GM18870 (cell line): ENCODE results near the gene VSIG10.

Source experiments
- ATAC-seq: cut with Tn5 transposase; IDR thresholded peaks from one replicate; pipeline ENCODE4 v1.9.1; 2021; ENCODE audit warnings: moderate library complexity; ENCODE audit not compliant: unreplicated experiment

Gene VSIG10

DNA sequence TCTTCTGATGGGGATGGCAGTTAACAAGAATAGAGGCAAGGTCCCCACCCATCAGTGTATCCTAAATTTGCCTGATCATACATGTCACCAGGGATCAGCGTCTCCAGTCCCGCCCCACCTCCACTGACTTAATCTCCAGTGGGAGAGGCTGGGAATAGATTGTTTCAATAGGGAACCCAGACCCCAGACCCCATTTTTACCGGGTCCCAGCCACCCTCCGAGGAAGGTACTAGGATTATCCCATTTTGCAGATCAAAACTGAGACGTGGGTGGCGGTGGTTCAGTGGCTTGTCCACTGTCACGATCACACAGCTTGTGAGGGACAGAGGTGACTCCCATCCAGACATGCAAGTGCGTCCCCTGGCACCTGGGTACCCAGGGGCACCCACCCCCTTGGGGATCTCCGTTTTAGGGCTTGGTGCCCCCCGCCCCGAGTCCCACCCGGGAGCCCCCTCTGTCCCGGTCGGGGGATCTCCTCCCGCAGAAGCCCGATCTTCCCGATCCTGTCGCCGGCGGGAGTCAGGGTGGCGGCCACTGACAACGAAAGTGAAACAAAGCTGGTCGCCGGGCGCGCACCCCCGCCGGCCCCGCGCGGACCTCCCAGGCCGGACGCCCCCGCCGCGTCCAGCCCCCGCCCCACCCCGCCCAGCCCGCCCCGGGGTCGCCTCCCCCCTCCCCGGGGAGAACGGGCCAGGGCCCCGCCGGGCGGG lies 43.4 kb downstream of the VSIG10 start:
- no peak for ATAC-seq

DNA sequence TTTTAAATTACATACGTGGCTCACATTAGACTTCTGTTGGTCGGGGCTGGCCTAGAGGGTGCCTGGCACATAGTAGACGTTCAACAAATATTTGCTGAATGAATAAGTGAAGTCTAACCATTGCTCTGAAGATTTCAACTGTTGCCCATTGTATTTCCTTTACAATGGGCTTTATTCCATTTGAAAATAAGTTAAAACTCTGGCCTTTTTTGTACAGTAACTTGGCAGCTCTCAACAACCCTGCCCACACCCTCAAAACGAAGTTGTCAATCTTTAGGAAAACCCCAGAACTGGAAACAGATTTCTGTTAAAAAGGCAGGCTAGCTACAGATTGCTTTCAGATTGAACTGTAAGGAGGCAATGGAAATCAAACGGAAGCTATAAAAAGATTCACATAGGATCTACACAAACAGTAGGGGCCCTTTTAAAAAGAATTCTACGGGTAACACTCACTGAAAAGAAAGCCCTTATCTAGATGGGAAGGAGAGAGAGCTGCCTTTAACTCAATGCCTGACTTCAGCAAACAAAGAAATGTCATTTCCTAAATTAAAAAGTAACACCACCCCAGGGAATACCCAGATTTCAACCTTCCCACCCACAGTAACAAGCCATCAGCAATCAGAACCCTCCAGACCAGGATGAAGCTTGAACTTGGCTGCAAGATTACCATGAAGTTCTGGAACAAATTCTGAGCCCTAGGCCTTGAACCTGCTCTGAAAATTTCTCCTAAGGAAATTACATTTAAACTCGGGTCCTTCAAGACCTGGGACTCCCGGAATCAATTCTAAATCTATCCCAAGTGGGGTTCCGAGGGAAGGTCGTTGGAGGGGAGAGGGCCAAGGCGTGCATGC lies 44.2 kb downstream of the VSIG10 start:
- no peak for ATAC-seq

DNA sequence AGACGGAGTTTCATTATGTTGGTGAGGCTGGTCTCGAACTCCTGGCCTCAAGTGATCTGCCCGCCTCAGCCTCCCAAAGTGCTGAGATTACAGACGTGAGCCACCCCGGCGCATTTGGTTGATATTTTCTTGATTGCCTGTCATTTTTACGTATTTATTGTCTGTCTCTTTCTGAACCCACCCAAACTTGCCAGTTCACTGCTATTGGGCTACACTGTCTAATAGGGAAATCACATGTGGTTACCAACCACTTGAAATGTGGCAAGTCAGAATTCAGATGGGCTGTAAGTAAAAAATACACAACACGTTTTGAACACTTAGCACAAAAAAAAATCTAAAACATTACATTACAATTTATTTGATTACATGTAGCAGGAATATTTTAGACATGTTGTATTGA lies 44.9 kb downstream of the VSIG10 start:
- ATAC-seq: no peak

DNA sequence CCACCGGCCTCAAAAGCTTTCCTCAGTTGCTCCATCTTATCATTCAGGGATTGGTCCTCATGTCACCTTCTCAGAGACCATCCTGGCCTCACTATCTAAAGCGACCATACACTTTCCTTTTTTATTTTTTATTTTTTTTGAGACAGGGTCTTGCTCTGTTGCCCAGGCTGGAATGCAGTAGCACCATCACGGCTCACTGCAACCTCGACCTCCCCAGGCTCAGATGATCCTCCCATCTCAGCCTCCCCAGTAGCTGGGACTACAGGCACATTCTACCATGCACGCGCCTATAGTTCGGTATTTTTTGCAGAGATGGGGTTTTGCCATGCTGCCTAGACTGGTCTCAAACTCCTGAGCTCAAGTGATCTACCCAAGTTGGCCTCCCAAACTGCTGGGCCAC lies 45.6 kb downstream of the VSIG10 start:
- ATAC-seq: no peak

DNA sequence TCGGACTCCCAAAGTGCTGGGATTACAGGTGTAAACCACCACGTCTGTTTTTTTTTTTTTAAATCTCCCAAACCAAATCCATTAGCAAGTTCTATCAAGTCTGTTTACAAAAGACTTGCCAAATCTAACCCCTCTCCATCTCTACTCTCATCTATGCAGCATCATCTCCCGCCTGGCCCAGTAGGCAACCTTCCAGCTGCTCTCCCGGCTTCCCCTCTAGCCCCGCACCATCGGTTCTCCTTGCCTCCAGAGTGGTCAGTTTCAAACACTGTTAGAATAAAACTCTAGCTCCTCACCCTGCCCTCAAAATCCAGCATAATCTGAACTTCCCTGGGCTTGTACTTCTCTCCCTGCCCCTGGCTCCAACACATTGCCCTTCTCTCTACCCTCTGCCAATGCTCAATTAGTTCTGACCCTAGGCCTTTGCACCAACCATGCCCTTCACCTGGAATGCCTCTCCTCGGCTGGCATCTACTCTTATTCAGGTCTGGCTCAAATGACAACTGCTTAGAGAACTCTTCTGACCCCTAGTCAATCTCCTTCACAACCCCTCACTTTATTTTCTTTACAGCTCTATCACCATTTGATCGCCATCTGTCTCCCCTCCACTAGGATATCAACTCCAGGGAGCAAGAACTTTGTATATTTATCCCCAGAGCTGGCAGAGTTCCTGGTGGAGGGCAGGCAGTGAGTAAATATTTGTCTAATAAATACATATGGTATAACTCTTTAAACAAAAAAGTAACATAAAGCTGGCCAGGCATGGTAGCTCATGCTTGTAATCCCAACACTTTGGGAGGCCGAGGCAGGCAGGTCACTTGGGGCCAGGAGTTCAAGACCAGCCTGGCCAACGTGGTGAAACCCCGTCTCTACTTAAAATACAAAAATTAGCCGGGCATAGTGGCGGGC lies 47.7 kb downstream of the VSIG10 start:
- no peak for ATAC-seq

DNA sequence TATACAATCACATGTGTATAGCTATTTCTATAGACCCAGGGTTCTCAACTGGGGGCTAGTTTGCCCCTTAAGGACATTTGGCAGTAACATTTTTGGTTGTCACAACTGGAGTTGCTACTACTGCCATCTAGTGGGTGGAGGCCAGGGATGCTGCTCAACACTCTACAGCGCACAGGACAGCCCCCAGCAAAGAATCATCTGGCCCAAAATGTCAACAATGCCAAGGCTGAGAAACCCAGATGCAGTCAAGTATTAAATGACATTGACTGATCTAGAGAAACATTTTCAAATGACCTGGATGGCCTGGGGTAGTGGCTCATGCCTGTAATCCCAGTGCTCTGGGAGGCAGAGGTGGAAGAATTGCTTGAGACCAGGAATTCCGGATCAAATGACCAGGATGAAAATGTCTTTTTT lies 48.7 kb downstream of the VSIG10 start:
- no peak for ATAC-seq

DNA sequence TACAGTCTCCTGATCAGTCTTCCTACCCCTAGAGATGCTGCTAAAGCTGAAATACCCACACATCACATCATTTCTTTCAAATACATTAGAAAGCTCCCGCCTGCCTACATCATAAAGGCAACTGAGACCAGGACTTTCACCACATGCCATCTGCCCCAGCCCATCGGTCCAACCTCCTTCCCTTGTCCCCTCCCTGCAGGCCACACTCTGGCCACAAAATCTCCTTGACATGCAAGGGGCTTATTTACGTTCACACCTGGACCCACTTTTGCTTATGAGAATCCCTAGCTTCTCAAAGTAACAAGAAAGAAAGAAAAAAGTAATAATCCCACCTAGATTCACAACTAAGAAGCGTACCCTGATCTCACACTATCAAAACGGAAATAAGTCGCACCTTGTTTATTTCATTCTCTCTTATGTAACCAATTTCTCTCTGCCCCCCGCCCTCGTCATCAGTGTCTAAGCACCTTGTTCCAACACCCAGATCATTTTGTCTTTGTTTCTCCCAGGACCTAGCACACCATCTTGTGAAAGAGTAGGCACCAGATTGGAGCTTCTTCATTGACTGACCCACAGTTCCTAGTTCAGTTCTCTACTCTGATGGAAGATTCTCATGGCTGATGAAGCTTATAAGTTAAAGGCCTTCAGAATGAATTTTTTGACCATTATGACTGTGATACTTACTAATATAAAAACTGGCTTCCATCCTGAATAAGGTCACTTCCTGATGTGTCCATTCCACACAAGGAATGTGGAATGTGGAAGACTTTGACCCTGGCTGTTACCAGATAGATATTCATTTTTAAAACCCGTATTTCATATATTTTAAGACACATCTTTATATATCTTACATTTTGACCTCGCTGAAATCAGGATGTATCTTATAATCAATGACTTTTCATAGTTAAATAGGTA lies 50.5 kb downstream of the VSIG10 start:
- no peak for ATAC-seq

DNA sequence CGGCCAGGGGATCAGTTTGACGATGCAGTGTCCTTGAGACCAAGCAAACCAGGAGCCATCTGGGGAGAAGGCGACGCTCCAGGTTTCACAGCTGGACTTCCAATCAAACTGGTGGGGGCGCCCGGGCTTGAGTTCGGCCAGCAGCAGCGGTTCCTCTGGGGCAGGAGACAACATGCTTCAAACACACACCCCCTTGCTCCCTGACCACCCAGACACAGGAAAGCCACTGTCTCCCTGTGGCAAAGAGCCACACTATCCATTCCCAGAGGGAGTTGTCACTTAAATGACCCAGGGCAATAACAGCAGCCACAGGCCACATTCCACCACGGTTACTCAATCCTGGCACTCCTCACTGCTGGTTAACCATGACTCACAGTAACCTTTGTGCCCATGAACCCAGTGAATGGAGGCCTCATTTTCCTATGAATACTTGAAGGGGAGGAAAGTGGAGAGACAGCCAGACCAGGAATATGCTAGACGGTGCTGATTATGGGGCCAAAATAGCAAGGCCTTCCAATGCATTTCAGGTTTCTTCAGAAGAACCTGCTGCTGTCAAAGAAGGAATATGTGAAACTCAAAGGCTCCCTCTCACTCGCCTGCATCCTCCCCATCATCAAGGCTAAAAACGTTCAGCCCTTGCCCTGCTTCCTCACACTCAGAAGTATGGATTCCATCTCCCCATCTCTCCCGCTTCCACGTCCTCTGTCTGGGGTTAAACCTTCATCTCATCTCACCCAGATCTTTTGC lies 51.3 kb downstream of the VSIG10 start:
- no peak for ATAC-seq

DNA sequence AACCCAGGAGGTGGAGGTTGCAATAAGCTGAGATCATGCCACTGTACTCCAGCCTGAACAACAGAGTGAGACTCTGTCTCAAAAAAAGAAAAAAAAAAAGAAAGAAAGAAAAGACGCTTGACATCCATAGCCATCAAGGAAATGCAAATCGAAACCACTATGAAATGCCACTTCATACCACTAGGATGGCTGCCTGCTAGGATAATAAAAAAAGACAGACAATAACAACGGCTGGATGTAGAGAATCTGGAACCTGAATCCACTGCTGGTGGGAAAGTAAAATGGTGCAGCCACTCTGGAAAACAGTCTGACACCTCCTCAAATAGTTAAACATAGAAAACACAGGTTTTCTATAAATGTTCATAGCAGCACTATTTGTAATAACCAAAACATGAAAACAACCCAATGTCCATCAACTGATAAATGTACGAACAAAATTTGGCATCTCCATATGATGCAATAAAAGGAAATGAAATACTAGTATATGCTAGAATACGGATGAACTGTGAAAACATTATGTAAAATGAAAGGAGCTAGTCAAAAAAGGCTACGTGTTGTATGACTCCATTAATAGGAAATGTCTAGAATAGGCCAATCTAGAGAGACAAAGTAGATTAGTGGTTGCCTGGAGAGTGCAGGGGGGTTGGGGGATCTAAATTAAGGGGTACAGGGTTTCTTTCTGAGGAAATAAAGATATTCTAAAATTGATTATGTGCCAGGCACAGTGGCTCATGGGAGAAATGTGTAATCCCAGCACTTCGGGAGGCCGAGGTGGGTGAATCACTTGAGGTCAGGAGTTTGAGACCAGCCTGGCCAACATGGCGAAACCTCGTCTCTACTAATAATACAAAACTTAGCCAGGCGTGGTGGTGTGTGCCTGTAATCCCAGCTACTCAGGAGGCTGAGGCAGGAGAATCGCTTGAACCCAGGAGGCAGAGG lies 52.6 kb downstream of the VSIG10 start:
- ATAC-seq: no peak

DNA sequence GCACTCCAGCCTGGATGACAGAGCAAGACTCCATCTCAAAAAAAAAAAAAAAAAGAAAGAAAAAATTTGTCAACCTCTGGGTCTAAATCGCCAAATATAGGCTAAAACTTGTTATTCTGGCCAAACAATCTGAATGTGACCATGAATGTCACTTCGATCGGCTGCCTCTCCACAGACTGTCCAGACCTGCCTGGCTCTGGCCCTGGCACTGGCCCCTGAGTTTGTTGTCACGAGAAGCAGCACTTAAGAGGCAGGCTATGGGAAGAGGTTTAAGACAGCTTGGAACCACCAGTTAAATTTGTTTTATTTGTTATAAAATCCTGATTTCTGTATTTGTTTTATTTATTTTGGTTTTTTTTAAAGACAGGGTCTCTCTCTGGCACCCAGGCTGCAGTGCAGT lies 57.4 kb downstream of the VSIG10 start:
- ATAC-seq: no peak

DNA sequence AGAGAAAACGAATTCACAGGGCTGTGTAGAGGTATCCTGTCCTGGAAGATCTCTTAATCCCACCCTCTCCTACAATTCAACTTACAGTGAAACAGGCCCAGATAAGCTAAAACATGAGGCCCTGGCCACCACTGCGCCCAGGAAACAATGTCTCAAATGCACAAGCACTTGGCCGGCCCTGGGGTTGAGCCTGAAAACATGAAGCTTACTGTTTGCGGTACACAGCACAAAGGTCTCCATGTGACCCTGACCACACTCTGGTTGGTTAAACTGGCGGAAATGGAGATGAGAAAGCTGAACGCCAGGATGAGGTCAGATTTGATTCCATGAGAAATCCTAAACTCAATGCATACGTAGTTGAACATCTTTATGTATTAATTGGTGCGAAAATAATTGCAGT lies 59.2 kb downstream of the VSIG10 start:
- no peak for ATAC-seq

DNA sequence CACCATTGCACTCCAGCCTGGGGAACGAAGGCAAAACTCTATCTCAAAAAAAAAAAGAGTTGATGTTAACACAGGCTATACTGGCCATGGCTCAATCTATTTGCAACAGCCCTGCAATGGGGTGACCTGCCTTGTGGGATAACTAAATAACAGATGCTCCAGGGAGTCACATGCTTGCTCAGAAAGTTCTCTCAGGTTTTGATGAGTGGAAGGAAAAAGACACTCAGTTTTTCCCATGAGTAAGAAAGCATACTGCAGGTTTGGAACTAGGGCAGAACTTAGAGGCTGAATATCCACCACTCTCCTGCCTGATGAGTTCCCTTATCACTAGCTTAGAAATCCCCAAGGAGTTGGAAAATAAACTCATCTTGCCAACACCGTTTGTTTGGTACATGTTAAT lies 59.7 kb downstream of the VSIG10 start:
- ATAC-seq: no peak

DNA sequence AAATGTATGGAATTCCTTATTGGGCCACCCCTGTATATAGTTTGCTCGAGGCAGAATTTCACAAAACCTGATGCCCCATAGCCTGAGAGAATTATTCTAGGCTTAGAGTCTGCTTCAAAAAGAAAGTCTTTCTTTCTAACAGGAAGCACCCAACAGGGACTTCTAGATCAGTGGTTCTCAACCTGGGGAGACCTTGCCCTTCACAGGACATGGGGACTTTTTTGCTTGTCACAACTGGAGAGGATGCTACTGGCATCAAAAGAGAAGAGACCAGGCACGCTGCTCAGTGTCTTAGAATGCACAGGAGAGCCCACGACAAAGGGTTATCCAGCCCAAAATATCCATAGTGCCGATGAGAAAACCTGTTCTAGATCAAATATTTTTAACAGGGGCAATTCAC lies 61.7 kb downstream of the VSIG10 start:
- ATAC-seq: no peak

DNA sequence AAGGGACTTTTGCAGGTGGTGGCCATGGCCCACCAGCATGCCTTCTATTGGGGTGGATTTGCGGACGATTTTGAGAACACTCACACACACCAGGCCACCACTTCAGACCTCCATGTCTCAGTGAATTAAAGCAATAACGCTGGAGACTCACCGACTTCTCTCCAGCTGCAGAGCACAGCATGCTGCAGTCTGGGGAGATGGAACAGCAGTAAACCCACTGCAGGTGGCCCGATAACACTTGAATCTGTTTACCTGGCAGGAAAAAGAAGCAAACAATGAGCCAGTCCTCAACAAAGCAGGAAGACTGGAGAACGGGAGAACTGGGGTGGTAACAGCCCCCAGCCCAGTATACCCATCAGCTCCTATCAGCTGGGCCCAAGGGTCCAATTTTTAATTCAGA lies 65.7 kb downstream of the VSIG10 start:
- no peak for ATAC-seq

DNA sequence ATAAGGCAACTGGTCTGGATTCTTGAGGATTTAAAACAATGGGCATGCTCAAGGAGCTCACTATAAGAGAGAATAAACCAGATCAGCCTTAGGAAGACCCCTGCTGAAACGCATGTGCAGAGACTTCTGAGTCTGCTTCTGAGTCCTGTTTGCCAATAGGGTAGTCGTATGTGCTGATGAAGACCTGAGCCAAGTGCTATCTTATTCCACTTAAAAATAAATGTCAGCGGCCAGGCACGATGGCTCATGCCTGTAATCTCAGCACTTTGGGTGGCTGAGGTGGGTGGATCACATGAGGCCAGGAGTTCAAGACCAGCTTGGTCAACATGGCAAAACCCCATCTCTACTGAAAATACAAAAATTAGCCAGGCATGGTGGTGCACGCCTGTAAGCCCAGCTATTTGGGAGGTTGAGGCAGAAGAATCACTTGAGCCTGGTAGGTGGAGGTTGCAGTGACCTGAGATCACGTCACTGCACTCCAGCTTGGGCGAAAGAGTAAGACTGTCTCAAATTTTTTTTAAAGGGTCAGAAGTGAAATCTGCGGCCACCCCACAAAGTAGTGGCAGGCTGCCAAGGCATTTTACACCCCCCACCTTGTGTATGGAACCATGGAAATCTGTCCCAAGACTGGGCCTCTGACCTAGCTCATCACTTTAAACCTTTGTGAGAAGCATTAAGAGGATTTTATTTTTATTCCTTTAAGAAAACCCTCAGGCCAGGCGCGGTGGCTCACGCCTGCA lies 67.0 kb downstream of the VSIG10 start:
- no peak for ATAC-seq

DNA sequence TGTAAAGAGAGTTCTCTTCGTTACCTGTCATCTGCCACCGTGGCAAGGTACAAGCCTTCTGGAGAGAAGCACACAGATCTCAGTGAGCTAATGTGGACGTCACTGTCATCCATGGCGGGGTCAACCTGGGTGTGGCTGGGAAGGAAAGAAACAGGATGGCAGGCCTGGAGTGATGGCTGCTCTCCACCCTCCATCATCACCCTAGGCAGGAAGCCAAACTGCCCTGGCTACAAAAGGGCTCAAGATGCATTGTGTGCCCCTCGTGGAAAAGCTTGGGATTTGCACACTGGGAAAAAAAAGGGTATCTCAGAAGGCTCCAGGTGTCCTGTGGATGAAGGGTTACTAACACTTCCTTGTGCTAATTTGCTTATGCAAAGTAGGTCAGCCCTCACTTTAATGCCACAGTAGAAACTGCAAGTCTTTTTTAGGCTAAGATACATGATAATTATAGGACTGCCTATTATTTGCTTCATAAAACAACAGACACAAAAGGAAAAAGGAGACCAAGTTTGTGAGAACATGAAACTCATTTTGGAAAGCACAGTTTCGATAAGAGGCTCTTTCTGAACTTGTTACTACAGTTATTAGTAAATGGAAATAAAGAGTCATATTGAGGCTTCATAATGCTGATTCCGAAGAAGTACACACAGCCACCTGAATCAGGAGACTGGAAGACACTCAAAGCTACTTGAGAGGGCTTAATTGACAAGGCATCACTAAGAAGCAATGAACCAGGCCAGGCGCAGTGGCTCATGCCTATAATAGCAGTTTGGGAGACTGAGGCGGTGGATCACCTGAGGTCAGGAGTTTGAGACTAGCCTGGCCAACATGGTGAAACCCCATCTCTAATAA lies 68.4 kb downstream of the VSIG10 start:
- peak; percentile 79 for ATAC-seq
